Left lung (tissue), 10 donors: ENCODE measurements around the gene MMP27. TPM values are rescaled to one million over a fixed set of nuclear protein-coding genes. Genes with fewer than 3 reads are reported as not detected.

Experiments
- ATAC-seq: fragments of 200-7000 bp; cut with Tn5 transposase; one replicate; pipeline ENCODE4 v1.9.1; 2020; ENCODE audit warnings: moderate library complexity
- DNase-seq, 4 donors: peaks; one replicate each; pipeline ENCODE4 v3.0.0-alpha.2; 2013 to 2020
- H3K27ac ChIP-seq, 2 donors: fragments of 200-600 bp; sonication (generic) in 1 of 2; one replicate each; pipeline versions ENCODE4 v1.5.0 to v1.8.0; 2020 to 2021
- H3K27me3 ChIP-seq, 2 donors: fragments of 200-600 bp; sonication (generic) in 1 of 2; one replicate each; pipeline versions ENCODE4 v1.5.0 to v1.8.0; 2020 to 2021
- H3K36me3 ChIP-seq, 2 donors: fragments of 200-600 bp; sonication (generic) in 1 of 2; one replicate each; pipeline versions ENCODE4 v1.5.0 to v1.8.0; 2020 to 2021
- H3K4me1 ChIP-seq, 2 donors: fragments of 200-600 bp; one replicate each; pipeline ENCODE4 v1.8.0; 2021
- H3K4me3 ChIP-seq, 2 donors: fragments of 200-600 bp; sonication (generic) in 1 of 2; one replicate each; pipeline versions ENCODE4 v1.5.0 to v1.8.0; 2020 to 2021; ENCODE audit warnings: mild to moderate bottlenecking in 1 of 2
- H3K9me3 ChIP-seq, 2 donors: fragments of 200-600 bp; sonication (generic) in 1 of 2; one replicate each; pipeline versions ENCODE4 v1.5.0 to v1.8.0; 2020 to 2021
- intact Hi-C, 2 donors: fragments of 100-400 bp; cut with DNase I; formaldehyde crosslinking; loops; one replicate each; pipeline versions ENCODE4 v1.11.2 to v1.14.2; 2022
- polyA plus RNA-seq, 6 donors: library from polyadenylated mRNA; unstranded; fragments of 120-200 nt; gene quantifications; one replicate each; pipeline ENCODE4 v1.2.1, GENCODE V29; 2013; ENCODE audit not compliant: insufficient read length in 6 of 6
- total RNA-seq, 2 donors: library from RNA; stranded (reverse); fragmentation: NEBNext Ultra II Directional; extraction: Animal tissue kit (Norgen Biotek cat#: 25700); gene quantifications; one replicate each; pipeline ENCODE4 v1.2.1, GENCODE V29; 2021
- TF ChIP-seq, protein P1 (sequence below), 2 donors: fragments of 200-600 bp; sonication (generic) in 1 of 2; IDR thresholded peaks; one replicate each; pipeline versions ENCODE4 v1.5.0 to v1.8.0; 2021; ENCODE audit warnings: antibody characterized with exemption in 2 of 2
- donor health status: DM: no; HTN: yes; CAD: no.
- donor health status: DM: no; HTN: no; CAD: no.

MMP27 gene
- total and polyA plus RNA-seq, 8 donors = not detected

DNA sequence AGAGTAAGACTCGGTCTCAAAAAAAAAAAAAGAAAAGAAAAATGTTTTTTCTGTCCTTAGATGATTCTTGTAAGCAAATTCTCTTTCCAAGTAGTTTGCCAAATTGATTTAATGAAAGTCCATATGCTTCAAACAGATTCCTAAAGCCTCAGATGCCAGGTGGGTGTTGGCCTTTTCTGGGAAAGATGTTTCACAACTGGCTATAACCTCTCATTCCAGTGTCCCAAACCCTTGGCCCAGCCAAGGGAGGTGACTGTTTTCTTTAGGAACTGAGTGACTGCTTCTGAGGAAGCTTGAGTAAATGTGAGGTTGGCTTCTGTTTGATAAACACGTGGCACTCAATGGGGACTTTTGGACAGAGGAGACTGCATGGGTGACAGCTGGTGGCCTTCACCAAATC, 27.5 kb downstream of the MMP27 start:
- intact Hi-C loops = no loop called here
- TF ChIP-seq, protein P1, sequence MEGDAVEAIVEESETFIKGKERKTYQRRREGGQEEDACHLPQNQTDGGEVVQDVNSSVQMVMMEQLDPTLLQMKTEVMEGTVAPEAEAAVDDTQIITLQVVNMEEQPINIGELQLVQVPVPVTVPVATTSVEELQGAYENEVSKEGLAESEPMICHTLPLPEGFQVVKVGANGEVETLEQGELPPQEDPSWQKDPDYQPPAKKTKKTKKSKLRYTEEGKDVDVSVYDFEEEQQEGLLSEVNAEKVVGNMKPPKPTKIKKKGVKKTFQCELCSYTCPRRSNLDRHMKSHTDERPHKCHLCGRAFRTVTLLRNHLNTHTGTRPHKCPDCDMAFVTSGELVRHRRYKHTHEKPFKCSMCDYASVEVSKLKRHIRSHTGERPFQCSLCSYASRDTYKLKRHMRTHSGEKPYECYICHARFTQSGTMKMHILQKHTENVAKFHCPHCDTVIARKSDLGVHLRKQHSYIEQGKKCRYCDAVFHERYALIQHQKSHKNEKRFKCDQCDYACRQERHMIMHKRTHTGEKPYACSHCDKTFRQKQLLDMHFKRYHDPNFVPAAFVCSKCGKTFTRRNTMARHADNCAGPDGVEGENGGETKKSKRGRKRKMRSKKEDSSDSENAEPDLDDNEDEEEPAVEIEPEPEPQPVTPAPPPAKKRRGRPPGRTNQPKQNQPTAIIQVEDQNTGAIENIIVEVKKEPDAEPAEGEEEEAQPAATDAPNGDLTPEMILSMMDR (IDR thresholded peaks at IDR 0.05) = no peak
- ATAC-seq = no peak
- no peak for DNase-seq
- Histone ChIP-seq H3K4me1 (peaks cover 0 to 5% of the 10 kb centered on the region in 2 donors), H3K9me3 (no peaks in the 10 kb centered on the region), H3K36me3 (no peaks in the 10 kb centered on the region), H3K4me3 (no peak overlapping the region), H3K27me3 (no peaks in the 10 kb centered on the region), H3K27ac (no peak overlapping the region)

DNA sequence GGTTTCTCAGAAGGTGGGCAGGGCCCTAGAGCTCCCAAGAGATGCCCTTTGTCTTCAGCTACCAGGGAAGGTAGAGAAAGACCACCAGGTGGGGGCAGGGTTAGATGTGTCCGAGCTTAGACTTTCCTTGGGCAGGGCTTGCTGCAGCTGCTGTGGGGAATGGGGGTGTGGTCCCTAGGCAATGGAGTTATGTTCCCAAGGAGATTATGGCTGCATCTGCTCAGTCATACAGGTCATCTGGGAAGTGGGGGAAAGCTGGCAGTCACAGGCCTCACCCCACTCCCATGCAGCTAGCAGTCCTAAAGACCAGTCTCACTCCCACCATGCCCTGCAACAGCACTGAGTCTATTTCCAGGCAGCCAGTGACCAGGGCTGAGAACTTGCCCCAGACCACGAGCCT, 29.5 kb downstream of the MMP27 start:
- TF ChIP-seq, protein P1 (IDR thresholded peaks at IDR 0.05) = no peak
- ATAC-seq = no peak
- no peaks in the 10 kb centered on the region for H3K36me3 ChIP-seq
- DNase-seq = no peak
- intact Hi-C loops = no loop called here
- H3K27ac ChIP-seq = no peak overlapping the region
- no peaks in the 10 kb centered on the region for H3K9me3 ChIP-seq
- no peaks in the 10 kb centered on the region for H3K27me3 ChIP-seq
- H3K4me1 ChIP-seq = no peaks in the 10 kb centered on the region
- no peak overlapping the region for H3K4me3 ChIP-seq

DNA sequence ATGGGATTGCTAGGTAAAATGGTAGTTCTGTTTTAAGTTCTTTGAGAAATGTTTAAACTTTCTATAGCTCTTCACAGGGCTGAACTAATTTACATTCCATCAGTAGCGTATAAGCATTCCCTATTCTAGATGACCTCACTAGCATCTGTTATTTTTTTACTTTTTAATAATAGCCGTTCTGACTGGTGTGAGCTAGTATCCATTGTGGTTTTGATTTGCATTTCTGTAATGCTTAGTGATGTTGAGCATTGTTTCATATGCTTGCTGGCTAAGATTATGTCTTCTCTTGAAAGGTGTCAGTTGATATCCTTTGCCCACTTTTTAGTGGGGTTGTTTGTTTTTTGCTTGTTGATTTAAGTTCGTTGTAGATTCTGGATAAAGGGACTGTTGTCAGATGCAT, 35.9 kb downstream of the MMP27 start:
- Histone ChIP-seq H3K27me3 (no peaks in the 10 kb centered on the region), H3K9me3 (no peaks in the 10 kb centered on the region), H3K27ac (no peak overlapping the region), H3K4me3 (no peak overlapping the region), H3K4me1 (no peaks in the 10 kb centered on the region), H3K36me3 (no peaks in the 10 kb centered on the region)
- no peak for DNase-seq
- TF ChIP-seq, protein P1 (IDR thresholded peaks at IDR 0.05) = no peak
- no peak for ATAC-seq
- intact Hi-C loops = no loop called here

DNA sequence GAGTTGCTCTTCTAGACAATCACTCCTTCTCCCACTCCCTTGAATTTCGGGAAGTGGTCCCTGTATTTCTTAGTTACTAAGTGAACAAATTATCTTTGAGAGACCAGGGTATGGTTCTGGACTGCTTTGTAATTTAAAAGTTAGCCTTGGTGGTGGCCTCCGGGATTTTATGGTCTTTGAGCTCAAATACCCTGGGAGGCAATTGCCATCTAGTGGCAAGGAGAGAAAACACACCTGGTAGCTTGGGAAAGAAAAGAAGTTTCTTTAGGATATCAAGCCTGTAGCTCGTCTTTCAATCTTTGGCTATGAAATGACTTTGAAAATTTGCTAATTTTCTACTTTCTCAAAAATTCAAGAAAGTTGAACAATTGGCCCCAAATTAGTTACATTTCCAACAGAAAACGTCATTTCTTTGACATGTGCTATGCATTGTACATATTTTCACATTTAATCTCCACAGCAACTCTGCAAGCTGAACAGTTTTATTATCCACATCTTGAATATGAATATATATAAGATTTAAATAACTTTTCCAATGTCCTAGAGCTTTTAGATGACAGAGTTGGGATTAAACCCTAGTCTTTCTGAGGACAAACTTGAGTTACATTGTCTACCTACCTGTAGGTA, 39.1 kb downstream of the MMP27 start:
- Histone ChIP-seq H3K4me3 (no peak overlapping the region), H3K4me1 (no peaks in the 10 kb centered on the region), H3K27ac (no peak overlapping the region), H3K27me3 (no peaks in the 10 kb centered on the region), H3K9me3 (no peaks in the 10 kb centered on the region), H3K36me3 (no peaks in the 10 kb centered on the region)
- TF ChIP-seq, protein P1 (IDR thresholded peaks at IDR 0.05) = peak; percentile 68 to 87
- DNase-seq (peak in 2 of 4 donors; percentile 18 to 38), ATAC-seq (peak; percentile 95)
- intact Hi-C loops = no loop called here

DNA sequence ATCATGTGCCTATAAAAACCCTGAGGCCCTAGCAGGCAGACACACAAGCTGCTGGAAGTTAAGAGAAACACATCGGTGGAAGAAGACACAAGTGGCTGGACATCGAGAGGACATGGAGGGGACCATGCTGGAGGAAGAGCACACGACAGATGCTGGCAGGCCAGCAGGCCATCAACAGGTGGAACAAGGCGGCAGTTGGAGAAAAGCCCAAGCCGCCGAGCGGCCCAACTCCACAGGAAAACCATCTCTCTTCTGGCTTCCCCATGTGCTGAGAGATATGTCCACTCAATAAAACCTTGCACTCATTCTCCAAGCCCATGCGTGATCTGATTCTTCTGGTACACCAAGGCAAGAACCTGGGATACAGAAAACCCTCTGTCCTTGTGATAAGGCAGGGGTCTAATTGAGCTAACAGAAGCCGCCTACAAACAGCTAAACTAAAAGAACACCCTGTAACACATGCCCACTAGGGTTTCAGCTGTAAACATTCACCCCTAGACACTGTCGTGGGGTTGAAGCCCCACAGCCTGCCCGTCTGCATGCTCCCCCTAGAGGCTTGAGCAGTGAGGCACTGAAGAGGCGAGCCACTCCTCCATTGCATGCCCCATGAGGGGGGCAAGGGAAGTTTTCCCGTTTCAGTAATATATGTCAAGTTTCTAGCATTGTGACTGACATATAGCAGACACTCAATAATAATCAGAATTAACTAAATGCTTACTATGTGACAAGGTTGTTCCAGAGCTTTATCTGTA, 41.4 kb downstream of the MMP27 start:
- Histone ChIP-seq H3K9me3 (no peaks in the 10 kb centered on the region), H3K36me3 (no peaks in the 10 kb centered on the region), H3K4me3 (no peak overlapping the region), H3K27ac (no peak overlapping the region), H3K27me3 (no peaks in the 10 kb centered on the region), H3K4me1 (no peaks in the 10 kb centered on the region)
- DNase-seq (no peak), ATAC-seq (no peak)
- intact Hi-C loops = no loop called here
- TF ChIP-seq, protein P1 (IDR thresholded peaks at IDR 0.05) = no peak
